Spleen (tissue), 7 donors: ENCODE measurements around the gene MMEL1.

Source experiments
- CTCF ChIP-seq, 11 experiments: fragments of 200-600 bp in 7 of 11; fragments of 450-650 bp in 4 of 11; sonication (generic) in 4 of 11; IDR thresholded peaks in 8 of 11; conservative IDR thresholded peaks in 3 of 11; 1 replicate in 7 of 11; 2 replicates in 4 of 11; pipeline versions ENCODE4 v1.4.0 to v1.8.0; 2016 to 2021; ENCODE audit warnings: antibody characterized with exemption in 11 of 11, inconsistent platforms in 4 of 11, mild to moderate bottlenecking in 1 of 11
- POLR2A ChIP-seq, 3 donors: fragments of 450-650 bp; IDR thresholded peaks; one replicate each; pipeline ENCODE4 v1.5.1; 2017; ENCODE audit warnings: antibody characterized with exemption in 3 of 3, mild to moderate bottlenecking in 1 of 3
- POLR2AphosphoS5 ChIP-seq, 3 donors: sonication (generic); formaldehyde crosslinking; IDR thresholded peaks; one replicate each; pipeline ENCODE4 v1.5.1; 2017; ENCODE audit warnings: antibody characterized with exemption in 3 of 3
- donor health status: DM: no; HTN: no; CAD: no; lungs with moderate emphysema.
- donor health status: DM: no; HTN: no; CAD: no.
- donor health status: DM: no; HTN: no; CAD: no.

- TF ChIP-seq POLR2A (IDR thresholded peaks at IDR 0.05) (no peak), POLR2AphosphoS5 (IDR thresholded peaks at IDR 0.05) (no peak), CTCF (IDR thresholded peaks at IDR 0.05 in 8 of 11, conservative IDR thresholded peaks at IDR 0.05 in 3 of 11) (no peak)
Measured at GRCh38 chr1:2598329-2598931, 34.4 kb downstream of the MMEL1 start.
